HG02678 (cell line): ENCODE measurements around the gene EDARADD.

Experiments used
- ATAC-seq: cut with Tn5 transposase; IDR thresholded peaks from one replicate; pipeline ENCODE4 v1.9.1; 2021; ENCODE audit warnings: mild to moderate bottlenecking, moderate library complexity; ENCODE audit not compliant: unreplicated experiment

The EDARADD gene

GRCh38 chr1:236392182-236392581 lies 1.9 kb upstream of the EDARADD start:
- ATAC-seq, result no peak

- ATAC-seq, result no peak
Measured at GRCh38 chr1:236394879-236395229, 768 bp downstream of the EDARADD start.

GRCh38 chr1:236395230-236395946 lies 1.3 kb downstream of the EDARADD start:
- peak; percentile 68 for ATAC-seq

- ATAC-seq, result no peak
Measured at GRCh38 chr1:236395947-236396664, 2.0 kb downstream of the EDARADD start.

GRCh38 chr1:236396665-236397043 lies 2.6 kb downstream of the EDARADD start:
- no peak for ATAC-seq

- no peak for ATAC-seq
Measured at GRCh38 chr1:236397173-236397759, 3.2 kb downstream of the EDARADD start.

GRCh38 chr1:236398538-236398937 lies 4.5 kb downstream of the EDARADD start:
- ATAC-seq, result no peak

- ATAC-seq, result no peak
Measured at GRCh38 chr1:236400061-236400603, 6.0 kb downstream of the EDARADD start.

GRCh38 chr1:236401698-236402097 lies 7.6 kb downstream of the EDARADD start:
- ATAC-seq, result no peak

GRCh38 chr1:236403905-236404696 lies 10.0 kb downstream of the EDARADD start:
- ATAC-seq, result no peak

GRCh38 chr1:236407059-236407458 lies 13.0 kb downstream of the EDARADD start:
- no peak for ATAC-seq

- no peak for ATAC-seq
Measured at GRCh38 chr1:236413688-236414087, 19.6 kb downstream of the EDARADD start.

GRCh38 chr1:236416165-236416564 lies 22.1 kb downstream of the EDARADD start:
- ATAC-seq, result no peak

- ATAC-seq, result no peak
Measured at GRCh38 chr1:236417336-236417735, 23.2 kb downstream of the EDARADD start.

- ATAC-seq, result no peak
Measured at GRCh38 chr1:236419502-236419901, 25.4 kb downstream of the EDARADD start.

GRCh38 chr1:236421022-236421421 lies 26.9 kb downstream of the EDARADD start:
- ATAC-seq, result no peak

- peak; percentile 35 for ATAC-seq
Measured at GRCh38 chr1:236421850-236422516, 27.9 kb downstream of the EDARADD start.

GRCh38 chr1:236422517-236422876 lies 28.4 kb downstream of the EDARADD start:
- no peak for ATAC-seq

GRCh38 chr1:236425031-236425663 lies 31.1 kb downstream of the EDARADD start:
- ATAC-seq, result peak; percentile 90

GRCh38 chr1:236426215-236426614 lies 32.1 kb downstream of the EDARADD start:
- ATAC-seq, result no peak
